Sigmoid colon (tissue), 4 donors: Measurements from ENCODE around the gene TRMU.

Experiments
- EP300 ChIP-seq, 4 donors: sonication (generic); formaldehyde crosslinking; IDR thresholded peaks; one replicate each; pipeline ENCODE4 v1.6.1; 2017; ENCODE audit warnings: antibody characterized with exemption in 4 of 4
- POLR2A ChIP-seq, 2 donors: fragments of 450-650 bp; IDR thresholded peaks; one replicate each; pipeline ENCODE4 v1.6.1; 2016; ENCODE audit warnings: antibody characterized with exemption in 2 of 2, mild to moderate bottlenecking in 2 of 2, moderate library complexity in 2 of 2
- TF ChIP-seq, protein P1 (sequence below), 4 experiments: fragments of 450-650 bp in 3 of 4; fragments of 200-600 bp in 1 of 4; IDR thresholded peaks; one replicate each; pipeline ENCODE4 v1.5.1; 2016 to 2019; ENCODE audit warnings: antibody characterized with exemption in 4 of 4, mild to moderate bottlenecking in 3 of 4, moderate library complexity in 2 of 4

DNA sequence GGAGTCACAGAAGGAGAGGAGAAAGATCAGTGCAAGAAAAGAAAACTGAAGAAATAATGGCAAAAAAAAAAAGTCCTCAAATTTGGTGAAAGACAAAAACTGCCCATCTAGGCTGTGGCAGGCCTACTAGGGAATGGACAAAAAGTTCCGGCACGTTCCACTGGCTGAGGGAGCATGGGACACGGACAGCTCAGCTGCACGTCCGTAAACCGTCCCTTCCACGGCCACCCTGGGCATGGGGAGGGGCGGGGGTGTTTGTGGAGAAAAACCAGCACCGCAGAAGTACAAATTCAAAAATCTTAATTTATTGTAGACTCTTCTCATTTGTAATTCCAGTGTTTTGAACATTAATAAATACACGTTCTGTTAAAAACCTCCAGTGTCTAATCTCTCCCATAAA, 25.4 kb downstream of the TRMU start:
- TF ChIP-seq, protein P1, sequence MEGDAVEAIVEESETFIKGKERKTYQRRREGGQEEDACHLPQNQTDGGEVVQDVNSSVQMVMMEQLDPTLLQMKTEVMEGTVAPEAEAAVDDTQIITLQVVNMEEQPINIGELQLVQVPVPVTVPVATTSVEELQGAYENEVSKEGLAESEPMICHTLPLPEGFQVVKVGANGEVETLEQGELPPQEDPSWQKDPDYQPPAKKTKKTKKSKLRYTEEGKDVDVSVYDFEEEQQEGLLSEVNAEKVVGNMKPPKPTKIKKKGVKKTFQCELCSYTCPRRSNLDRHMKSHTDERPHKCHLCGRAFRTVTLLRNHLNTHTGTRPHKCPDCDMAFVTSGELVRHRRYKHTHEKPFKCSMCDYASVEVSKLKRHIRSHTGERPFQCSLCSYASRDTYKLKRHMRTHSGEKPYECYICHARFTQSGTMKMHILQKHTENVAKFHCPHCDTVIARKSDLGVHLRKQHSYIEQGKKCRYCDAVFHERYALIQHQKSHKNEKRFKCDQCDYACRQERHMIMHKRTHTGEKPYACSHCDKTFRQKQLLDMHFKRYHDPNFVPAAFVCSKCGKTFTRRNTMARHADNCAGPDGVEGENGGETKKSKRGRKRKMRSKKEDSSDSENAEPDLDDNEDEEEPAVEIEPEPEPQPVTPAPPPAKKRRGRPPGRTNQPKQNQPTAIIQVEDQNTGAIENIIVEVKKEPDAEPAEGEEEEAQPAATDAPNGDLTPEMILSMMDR (IDR thresholded peaks at IDR 0.05): no peak
- no peak for TF ChIP-seq EP300 (IDR thresholded peaks at IDR 0.05)
- no peak for TF ChIP-seq POLR2A (IDR thresholded peaks at IDR 0.05)
